Stimulated activated CD8-positive, alpha-beta memory T cell treated with anti-CD3 and anti-CD28 coated beads, Interleukin-12 subunit alpha, Interleukin-12 subunit beta, amount 100 ng/mL, for 24 hours (primary cell): Measurements from ENCODE around the gene TRPM5.

ENCODE experiments used
- DNase-seq: peaks from one replicate; pipeline ENCODE4 v3.0.0-alpha.2; 2020; ENCODE audit errors: extremely low read depth

Gene TRPM5

DNA sequence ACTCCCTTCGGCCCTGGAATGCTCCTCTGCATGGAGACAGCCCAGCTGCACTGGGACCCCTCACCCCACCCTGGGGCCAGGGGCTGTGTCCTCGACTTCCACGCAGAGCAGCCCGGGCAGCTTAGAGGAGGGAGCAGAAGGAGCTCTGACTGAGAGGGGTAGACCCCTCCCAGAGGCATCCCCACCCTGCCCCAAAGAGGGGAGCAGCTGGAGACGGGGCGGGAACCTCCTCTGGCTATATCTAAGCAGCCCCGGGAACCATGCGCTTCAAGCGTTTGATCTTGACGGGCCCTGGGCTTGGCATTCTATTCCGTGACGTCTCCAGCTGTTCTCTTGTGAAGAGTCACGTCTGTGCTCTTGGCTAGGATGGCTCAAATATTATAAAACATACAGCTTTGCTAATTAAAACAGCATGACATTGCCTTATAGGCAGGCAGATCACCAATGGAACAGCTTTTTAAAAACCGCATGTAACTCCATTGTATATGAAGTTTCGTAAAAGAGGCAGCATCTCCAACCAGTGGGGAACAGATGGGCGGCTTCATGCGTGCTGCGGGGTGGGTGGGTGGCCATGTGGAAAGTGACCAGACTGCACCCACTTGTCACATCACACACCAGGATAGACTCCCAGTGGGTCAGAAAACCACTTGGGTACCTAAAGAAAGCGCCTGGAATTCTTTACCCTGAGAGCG is 8.2 kb upstream of the TRPM5 start:
- DNase-seq: no peak

DNA sequence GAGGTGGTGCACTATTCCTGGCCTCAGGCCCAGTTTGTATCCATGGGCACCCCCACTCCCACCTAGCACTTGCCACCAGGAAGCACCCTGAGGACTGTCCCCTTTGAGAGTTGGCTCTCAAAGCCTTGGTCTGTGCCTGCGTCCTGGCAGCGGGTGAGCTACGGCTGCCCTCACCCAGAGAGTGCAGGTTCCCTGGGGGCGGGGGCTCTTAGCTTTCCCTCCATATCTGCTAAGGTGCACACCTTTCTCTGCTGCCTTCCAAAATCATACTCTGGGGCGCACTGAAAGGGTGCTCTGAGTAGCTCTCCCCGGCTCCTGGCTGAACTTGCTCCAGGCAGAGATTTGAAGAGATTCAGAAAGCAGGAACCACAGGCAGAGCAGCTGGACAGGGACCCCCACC is 7.6 kb upstream of the TRPM5 start:
- DNase-seq: no peak

DNA sequence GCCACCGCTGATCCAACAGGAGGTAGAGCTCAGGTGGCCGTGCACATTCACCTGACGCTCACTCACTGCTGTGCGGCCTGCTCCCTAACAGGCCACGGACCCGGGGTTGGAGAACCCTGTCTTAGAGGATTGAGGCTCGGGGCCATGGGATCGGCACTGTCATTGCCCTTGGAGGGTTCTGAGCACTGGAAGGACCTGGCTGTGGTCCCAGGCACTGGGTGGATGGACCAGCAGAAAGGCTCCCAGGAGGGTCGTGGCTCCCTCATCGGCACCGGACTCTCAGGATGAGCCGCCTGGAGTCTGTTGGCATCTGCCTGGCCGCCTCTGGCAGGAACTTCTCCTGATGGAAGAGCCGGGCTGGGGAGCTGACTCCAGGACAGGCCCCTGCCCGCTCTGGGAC is 7.0 kb upstream of the TRPM5 start:
- DNase-seq: no peak

DNA sequence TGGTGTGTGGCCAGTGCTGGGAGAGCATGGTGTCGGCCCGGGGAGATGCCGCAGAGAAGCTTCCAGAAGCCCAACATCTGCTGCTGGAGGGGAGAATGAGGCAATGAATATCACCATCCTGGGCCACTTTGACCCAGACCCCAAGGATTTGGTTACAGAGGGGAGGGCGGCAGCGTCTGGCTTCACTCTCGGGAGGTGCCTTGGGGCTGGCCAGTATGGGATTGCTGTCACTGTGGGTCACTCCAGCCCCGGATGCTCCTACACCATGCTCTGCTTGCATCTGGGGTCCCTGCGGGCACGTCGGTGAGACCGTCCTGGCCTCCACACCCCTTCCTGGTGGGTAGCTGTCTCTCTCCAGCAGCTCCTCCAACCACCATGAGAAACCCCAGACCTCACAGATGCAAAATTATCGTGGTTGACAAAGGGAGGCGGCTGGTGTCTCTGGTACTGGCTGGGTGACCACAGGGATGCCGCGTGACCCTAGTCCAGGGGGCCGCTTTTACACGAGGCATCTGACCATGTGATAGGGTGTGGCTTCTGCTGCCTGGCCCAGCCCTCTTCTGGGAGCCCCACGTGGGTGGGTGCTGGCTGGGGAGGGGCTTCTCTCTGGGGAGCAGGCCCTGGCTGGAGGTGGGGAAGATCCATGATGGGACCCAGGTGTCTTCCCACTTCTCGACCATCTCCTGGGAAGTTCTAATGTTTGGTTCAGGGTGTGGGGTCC is 6.2 kb upstream of the TRPM5 start:
- DNase-seq: no peak

DNA sequence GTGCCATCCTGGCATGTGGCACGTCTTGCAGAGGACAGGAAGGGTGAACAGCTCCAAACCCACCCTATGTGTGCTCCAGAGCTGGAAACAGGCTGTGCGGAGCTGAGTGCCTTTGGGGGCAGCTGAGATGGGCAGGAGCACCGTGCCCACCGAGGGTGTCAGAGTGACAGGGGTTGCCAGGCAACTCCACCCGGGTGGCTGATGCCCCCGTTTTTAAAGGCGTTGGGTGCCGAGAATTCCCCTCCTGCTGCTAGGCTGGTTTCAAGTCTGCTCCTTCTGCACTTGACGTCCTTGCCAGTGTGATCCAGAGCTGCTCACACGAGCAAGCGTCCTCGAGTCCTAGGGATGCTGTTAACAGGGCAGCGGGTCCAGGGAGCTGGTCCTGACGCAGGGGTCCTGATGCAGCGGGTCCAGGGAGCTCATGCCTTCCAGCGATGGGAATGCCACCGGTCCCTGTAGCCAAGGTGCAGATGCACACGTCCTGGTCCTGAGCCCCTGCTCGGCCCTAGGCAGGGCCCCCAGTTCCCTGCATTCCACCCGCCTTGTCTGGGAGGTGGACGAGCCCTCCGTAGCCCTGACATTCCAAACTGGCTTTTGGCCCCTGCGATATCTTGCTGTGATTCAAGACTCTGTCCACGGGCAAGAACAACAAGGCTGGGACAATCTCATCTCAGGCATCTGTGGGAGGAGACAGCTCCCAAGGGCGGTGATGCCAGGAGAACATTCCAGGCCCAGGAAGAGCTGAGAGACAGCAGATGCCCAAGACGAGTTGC is 5.4 kb upstream of the TRPM5 start:
- DNase-seq: no peak

DNA sequence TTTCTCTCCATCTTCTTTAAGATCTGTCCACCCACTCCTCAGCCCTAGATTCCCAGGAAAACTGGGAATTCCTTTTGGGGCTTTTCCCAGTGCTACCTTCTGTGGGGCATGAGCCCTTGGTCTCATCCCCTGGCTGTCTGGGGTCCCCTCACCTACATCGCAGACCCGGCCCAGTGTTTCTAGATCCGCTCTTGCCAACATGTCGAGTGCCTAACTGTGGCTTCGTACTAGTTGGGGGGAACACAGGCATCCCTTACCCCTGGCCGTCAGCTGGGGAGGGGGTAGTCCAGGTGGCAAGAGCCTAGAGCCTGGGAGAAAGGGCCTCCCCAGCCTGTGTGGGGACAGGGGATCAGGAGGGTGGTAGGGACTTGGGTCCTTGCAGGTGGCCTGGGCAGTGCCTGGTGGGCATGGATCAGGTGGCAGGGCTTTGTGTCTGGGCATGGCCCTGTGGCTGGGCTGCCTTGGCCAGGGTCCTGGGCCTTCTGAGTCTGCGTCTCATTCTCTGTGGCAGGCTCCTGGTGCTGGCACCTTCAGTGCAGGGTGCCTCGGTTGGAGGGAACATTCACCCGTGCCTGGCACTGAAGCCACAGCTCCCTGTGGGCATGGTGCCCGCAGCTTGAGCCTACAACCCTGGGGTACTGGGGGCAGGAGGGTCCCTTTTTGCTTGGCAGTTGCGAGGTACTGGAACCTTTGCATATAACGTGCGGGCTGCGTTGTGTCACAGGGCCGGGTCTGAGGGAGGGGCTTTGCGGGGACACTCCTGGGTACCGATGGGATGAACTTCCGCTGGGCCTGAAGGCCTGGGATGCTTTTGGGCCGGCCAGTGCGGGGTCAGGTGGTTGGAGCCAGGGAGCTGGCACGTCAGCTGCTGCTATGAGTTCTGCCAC is 4.6 kb upstream of the TRPM5 start:
- no peak for DNase-seq

DNA sequence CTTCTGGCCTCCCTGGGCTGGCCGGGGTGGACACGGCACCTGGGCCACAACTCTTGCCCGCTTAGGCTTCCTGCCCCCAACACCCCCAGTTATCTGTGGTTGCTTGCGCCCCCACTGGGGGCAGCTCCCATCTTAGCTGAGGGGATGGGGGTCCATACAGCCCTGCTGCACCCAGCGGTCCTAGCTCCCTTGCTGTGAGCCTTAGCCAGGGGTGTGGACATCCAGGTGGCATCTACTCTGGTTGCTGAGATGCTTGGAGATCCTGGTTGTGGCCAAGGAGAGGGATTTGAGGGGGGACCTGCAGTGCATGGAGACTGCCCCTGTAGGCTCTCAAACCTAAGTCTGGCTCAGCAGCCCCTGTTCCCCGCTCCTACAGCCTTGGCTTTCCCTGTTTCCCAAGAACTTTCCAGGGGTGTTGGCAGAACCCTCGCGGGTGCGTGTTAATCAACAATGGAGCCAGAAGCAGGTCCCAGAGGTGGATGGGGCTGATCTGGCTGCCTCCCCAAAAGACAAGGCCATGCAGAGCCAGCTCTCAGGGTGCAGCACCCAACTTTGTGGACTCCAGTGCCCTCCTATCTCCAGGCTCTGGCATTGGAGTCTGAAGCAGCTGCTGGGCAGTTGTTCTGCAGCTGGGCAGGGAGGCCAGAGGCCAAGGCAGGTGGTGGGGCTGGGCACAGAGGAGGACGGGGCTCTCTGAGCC is 3.8 kb upstream of the TRPM5 start:
- no peak for DNase-seq

DNA sequence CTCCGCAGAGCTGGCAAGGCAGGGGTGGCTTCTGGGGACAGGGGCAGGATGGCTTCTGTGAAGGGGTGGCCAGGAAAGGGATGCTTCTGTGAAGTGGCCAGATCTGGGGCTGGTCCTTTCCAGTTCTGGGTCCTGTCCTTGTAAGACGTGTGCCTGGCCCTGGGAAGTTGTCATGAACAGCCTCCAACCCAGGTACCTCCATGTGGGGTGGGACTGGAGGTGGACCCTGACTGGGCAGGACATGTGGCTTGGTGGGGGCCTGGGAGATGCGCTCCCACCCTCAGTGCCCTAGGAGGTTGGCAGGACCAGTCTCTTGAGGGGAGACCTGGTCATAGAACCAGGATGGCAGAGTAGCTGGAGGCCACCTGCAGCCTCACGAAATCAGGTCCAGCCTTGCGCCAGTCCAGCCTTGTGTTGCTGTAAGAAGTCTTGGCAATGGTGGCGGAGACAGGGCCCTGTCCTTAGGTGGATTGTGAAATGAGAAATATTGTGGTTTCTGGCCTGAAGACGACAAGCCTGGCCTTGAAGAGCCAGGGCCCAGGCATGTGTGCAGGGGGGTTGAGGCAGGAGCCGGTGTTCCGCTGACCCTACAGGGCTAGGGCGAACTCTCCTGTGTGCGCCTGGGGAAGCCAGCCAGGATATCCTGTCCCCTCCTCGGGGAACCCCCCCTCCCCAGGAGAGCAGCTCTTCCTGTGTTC is 3.1 kb upstream of the TRPM5 start:
- DNase-seq: no peak

DNA sequence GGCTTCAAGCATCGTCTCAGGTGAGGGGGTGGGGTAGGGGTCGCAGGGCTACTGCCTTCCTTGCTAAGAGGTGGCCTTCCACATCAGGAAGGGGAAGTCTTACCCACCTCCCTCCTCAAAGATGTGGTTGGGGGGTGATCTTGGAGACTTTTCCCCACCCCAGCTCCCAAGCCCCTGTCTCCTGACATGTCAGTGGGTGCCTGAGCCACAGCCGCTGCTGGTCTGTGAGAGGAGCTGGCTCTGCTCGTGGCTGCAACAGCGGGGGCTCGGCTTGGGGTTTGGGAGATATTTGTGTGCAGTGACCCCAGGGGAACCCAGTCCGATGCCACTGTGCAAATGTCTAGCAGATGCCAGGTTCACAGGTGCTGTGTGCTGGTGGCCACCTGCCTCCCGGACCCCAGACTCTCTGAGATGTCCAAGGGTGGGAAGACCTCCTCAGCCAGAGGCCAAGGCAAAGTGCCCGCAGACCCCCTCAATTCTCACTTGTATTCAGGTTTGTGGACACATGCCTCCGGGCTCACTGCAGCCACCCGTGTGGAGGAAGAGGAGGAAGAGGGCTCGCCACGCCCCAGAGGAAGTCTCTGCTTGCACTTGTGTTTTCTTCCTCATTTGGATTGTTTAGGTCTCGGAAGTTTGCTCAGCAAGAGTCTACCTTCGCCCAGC is 2.4 kb upstream of the TRPM5 start:
- no peak for DNase-seq

DNA sequence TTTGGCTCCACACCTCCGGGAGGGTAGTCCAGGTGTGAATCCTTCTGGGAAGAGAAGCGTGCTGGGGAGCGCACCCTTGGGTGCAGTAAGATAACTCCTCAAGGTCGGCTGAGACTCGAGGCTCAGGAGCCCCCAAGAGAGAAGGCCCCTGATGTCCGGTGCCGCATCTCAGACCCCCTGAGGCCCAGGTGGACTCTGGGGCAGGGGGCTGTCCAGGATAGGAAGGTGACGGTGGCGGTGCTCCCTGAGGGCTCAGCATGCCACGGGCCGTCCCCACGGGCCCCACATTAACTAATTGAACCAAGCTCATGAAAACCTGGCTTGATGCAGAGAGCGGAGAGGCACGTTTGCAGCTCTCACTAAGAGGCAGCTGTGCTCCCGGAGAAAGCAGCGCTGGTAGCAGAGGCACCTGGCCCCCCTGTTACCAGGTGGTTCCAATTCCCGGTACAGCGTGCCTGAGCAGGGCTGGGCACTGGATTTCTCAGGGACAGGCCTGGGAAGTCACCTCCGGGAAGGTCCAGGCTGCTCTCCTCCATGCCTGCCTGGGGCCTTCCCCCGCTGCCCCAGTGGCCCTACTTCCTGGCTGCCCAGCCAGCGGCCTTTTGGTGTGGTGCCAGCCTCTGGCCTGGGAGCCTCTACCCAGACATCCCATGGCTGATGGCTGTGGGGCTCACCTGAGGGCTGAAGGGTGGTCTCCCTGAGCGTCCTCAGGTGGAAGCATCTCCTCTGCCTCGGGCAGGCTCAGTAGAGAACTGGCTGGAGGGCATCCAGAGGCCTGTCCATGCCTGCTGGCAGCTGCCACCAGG is 1.6 kb upstream of the TRPM5 start:
- DNase-seq: no peak

DNA sequence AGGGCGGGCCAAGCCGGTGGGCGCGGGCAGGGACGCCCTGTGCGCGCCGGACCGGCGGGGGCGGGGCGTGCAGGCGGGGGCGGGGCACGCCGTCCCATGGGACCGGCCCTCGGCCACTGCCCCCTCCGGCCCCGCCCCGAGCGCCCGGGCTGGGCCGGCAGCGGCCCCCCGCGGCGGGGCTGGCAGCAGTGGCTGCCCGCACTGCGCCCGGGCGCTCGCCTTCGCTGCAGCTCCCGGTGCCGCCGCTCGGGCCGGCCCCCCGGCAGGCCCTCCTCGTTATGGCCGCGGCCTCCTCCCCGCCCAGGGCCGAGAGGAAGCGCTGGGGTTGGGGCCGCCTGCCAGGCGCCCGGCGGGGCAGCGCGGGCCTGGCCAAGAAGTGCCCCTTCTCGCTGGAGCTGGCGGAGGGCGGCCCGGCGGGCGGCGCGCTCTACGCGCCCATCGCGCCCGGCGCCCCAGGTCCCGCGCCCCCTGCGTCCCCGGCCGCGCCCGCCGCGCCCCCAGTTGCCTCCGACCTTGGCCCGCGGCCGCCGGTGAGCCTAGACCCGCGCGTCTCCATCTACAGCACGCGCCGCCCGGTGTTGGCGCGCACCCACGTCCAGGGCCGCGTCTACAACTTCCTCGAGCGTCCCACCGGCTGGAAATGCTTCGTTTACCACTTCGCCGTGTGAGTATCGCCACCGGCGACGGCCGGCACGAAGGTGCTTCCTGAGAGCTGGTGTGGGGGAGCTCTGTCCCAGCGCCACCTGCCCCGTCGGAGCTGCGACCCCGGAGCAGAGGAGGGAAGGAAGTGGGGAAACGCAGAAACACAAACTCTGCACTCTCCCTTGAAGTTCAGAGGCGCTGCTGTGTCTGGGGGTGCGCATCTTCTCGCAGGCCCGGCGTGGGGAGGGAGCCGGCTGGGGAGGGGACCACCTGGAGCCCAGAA is 769 bp upstream of the TRPM5 start, which contains the start of gene KCNQ1:
TSS of gene KCNQ1 (plus strand) at position 188 of the 925 bp plus-strand sequence. CDS start at position 279, 91 bp downstream.
- DNase-seq: no peak

DNA sequence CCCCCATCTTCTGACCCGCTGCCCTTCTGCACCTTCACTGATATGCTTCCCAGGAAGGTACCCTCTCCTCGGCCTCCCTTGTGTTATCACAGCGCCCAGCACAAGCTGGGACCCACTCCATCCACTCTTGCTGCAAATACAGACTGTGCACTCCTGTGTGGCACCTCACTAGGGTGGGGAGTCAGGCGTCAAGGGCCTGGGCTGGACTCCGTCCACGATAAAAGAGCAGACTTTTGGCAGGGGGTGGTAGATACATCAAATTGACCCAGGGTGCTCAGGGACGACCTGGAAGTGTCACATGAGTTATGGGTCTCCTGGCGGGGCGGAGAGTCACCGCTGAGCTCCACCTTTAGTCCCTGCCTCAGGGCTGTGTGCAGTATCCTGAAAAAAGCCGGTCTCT is 908 bp downstream of the TRPM5 start:
- no peak for DNase-seq

DNA sequence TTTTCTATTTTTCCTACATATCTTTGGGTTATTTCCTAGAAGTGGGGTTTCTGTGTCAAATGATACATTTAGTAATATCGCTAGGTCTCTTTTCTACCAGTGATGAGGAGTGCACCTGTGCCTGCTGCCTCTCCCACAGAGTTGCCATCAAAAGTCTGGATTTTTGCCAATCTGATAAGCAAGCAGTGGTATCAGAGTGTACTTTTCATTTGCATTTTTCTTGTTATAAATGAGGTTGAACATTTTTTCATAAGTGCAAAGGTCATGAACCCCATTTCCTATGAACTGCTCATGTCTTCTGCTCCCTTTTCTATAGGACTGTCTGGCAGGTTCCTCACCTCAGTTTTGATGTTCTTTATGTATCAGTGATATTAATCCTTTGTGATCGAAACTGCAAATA is 1.7 kb downstream of the TRPM5 start:
- no peak for DNase-seq

DNA sequence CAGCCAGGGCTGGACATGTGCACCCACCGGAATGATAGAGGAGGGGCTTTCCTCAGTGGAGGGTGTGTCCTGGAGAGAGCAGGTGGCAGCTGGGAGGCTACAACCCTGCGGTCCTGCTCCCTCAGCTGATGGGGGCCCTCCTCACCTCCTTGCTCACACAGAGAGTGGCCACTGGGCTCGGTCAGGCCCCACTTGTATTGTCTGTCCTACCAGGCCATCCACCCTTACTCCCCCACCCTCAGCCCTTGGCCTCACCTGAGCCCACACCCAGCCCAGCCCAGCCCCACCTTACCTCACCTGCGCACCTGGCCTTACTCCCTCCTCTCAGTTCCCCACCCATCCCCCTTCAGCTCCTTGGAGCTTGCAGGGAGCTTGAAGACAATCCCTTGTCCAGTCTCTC is 3.1 kb downstream of the TRPM5 start:
- no peak for DNase-seq

DNA sequence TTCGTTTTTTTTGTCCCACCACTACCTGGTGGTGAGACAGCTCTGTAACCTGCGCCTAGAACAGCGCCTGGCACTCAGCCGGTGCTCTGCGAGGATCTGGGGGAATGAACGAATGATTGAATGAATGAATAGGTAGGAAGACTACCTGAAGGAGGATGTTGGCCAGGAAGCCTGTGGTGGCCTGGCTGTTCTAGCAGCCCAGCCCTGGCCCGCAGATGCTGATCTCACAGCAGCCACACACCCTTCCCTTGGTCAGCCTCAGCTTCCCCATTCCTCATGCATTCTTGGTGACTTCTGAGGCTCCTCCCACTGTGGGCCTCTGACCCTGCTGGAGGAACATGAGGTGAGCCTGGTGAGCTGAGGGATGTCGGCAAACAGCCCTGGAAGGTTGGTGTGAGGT is 3.7 kb downstream of the TRPM5 start:
- no peak for DNase-seq

DNA sequence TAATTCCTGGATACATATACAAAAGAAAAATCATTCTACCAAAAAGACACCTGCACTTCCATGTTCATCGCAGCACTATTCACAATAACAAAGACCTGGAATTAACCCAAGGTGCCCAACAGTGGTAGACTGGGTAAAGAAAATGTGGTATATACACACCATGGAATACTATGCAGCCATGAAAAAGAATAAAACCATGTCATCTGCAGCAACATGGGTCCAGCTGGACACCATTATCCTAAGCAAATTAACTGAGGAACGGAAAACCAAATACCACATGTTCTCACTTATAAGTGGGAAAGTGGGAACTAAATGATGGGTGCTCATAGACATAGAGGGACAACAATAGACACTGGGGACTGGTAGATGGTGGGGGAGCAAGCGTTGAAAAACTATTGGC is 4.5 kb downstream of the TRPM5 start:
- DNase-seq: no peak

DNA sequence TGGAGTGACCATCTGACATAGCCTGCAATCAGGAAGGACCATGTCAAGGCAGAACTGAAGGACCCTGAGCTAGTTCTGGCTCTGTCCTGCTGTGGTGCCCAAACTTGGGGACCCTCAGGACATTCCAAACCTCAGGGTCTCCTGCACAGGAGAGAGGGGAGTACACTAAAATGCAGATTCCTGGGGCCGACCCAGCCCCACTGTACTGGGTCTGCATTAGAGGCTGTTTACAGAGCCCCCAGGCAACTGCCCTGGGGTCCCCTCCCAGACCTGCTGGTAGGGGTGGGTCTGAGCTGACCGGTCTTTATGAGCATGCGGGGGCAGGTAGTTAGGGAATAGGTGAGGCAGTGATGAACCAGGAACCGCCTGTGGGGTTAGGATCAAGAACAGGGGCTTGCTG is 6.8 kb downstream of the TRPM5 start:
- no peak for DNase-seq

DNA sequence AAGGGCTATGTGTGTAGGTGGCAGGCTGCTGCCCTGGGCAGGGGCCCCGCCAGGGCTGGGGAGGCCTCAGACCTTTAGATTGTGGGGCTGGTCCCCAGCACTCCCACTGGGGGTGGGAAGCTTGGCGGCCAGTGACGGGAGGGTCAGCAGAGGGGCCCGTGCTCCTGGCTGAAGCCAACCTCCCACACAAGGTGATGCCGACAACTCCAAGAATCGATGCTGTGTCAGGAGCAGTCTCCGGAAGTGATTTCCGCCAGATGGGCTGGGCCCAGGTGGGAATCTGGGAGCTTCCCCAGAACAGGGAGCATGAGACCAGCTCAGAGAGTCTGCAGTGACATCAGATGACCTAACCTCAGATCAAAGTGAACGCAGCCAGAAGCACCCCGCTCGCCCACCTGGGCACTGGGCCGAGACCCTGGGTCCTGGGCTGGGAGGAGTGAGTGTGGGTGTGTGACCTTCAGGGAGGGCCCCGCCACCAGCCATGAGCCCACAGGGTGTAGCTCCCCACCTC is 7.7 kb downstream of the TRPM5 start:
- DNase-seq: no peak
